NCI-H1105 treated with DMSO at 0.1 percent for 48 hours (cell line): ENCODE results near the gene ST3GAL4.
A peak's percentile ranks its signal among the peaks of the same experiment; 100 is the strongest.

Experiments
- DNase-seq: peaks from one replicate; lab custom pipeline; 2025; lab: John Stamatoyannopoulos, UW

ST3GAL4 gene

DNA sequence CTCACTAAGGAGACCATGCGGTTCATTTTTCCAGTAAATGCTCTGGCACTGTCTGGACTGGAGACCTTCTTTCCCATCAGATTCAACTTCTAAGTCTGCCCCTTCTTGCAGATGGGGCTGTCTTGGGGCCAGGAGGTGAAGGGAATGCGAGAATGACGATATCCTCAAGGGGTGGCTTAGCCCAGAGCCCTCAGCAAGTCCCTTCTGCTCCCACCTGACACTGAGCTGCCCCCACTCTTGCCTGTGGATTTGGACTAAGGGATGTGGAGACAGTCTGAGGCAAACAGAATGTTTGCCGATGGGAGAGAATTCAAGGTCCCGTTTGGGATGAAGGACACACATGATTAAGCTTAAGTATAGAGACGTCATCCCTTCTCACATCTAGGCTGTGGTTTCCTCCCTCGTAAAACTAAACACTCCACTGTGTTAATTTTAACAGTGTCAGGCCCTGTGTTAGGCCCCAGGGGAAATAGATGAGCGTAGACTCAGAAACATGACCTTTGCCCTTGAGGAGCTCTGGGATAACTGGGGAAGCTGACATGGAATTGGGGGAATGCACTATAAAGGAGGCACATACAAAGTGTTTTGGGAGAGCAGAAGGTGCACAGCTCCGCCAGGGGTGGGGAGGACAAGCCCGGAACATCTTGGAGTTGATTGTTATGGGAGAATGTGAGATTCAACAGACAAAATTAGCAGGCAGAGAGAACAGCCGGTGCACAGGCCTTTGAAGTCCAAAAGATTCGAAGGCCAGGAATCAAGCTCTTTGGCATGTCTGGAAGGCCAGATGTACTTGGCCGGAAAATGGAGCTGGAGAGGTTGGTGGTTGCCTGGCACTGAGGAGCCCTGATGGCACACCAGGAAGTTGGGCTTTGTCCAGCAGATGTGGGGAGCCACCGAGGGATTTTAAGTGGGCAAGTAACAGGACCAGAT, 71.6 kb downstream of the ST3GAL4 start:
- DNase-seq: no peak

DNA sequence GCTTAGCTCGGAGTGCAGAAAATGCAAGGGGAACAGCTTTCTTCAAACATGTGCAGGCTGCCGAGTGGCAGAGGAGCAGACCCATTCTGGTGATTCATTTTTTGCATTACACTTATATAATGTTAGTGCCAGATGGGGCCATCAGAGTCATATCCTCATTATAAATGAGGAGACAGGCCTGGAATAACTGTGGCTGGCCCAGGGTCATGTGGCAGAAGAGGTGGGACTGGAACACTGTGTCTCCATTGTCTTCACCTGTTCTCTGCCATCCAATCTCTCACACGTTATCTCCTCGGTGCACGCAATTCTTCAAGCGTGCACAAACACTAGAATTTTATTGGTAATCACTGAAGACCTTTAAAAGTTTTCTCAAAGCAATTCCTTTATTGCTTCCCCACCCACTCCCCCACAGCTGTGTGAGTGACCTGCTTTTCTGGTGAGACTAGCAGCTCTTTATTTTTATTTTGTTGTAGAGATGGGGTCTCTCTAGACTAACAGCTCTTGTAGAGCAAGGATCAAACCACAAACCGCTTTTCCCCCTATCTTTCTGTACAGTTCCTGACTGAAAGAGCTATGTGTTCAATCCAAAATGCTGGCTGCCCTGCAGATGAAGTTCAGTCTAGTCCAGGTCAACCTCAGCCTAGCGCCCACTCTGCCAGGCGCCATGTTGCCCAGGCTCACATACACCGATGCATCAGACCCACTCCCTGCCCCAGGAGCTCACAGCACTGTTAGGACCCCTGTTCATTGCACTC, 75.3 kb downstream of the ST3GAL4 start:
- DNase-seq: no peak

DNA sequence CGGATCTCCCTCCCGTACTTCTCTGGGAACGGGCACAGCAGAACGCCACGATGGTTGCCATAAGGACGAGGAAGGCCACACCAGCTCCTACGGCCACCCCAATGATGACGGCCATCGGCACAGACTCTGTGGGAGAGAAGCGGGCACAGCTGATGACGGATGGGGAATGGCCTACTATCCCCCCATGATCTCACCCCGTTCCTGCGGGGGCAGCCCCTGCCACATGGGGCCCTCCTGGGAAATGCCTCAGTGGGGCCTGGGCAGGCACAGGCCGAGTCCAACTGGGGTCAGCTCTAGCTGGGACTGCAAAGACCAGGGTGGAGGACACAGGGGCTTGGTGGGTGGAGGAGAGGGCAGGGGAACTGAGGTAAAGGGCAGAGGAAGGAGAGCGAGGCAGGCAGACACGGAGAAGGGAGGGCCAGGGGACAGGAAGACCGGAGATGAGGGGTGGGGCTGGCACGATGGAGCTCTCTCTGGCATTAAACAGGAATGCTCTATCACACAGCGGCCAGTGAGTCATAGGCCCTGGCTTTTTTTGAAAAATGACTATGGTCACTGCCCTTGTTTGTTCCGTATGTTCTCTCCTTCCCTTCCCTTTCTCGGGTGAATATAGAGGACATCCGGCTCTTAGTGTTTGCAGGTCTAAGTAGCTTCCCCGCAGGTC, 76.0 kb downstream of the ST3GAL4 start:
- DNase-seq: no peak

DNA sequence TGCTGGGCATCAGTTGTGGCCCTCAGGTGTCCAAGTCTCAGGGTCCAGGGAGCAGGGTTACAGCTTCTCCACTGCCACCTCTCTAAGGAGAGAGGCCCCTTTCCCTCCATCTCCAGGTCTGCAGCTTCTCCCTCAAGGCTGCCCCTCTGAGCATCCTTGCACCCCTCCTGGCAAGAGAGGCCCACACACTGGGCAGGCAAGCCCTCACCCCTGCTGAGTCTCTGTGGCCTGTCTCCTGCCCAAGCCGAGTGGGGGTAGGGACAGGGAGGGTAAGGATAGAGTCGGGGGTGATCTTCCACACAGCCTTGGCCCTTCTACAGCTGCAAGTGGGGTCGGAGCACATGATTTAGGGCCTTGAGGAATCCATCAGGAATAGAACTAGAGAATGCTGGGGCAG, 76.6 kb downstream of the ST3GAL4 start:
- no peak for DNase-seq

DNA sequence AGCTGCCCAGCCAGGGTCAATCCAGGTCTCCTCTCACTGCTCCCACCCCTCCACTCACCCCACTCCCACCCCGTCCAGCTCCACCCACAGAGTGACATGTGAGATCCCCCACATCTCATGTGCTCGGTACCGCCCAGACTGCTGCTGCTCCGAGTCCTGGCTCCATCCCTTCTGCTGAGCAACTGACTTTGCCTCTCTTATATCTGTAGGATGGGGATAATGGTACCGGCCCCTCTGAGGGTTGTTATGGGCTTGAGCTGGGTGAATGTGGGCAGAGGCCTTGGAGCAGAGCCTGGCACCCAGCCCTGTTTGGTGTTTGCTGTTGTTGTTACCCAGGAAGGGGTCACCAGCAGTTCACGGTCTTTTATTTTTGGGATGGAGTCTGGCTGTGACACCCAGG, 77.0 kb downstream of the ST3GAL4 start:
- no peak for DNase-seq

DNA sequence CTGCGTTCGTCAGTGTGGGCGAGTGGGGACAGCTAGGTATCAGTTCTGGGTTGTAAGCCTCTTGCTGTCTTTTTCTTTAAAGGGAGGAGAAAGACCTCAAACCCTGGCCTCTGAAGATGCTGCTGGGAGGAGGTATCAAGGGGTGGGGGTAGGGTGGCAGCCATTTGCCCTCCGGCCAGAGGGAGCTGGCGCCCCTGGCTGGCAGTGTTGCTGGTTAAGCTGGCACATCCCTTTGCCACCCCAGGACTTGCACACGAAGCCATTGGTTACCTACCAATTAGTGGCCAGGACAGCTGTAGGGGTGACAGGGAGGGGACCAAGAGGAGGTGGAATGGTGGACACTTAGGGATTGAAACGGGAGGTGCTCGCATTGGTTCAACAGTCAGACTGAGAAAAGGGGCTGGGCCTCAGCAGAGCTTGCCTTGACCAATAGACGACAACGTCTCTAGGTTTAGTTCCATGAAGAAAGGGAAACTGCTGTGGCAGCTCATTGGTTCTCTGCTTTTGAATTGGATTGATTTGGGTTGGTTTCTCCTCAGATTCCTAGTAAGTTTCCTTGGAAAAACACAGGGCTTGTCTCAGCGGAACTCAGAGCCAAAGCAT, 77.9 kb downstream of the ST3GAL4 start:
- no peak for DNase-seq

DNA sequence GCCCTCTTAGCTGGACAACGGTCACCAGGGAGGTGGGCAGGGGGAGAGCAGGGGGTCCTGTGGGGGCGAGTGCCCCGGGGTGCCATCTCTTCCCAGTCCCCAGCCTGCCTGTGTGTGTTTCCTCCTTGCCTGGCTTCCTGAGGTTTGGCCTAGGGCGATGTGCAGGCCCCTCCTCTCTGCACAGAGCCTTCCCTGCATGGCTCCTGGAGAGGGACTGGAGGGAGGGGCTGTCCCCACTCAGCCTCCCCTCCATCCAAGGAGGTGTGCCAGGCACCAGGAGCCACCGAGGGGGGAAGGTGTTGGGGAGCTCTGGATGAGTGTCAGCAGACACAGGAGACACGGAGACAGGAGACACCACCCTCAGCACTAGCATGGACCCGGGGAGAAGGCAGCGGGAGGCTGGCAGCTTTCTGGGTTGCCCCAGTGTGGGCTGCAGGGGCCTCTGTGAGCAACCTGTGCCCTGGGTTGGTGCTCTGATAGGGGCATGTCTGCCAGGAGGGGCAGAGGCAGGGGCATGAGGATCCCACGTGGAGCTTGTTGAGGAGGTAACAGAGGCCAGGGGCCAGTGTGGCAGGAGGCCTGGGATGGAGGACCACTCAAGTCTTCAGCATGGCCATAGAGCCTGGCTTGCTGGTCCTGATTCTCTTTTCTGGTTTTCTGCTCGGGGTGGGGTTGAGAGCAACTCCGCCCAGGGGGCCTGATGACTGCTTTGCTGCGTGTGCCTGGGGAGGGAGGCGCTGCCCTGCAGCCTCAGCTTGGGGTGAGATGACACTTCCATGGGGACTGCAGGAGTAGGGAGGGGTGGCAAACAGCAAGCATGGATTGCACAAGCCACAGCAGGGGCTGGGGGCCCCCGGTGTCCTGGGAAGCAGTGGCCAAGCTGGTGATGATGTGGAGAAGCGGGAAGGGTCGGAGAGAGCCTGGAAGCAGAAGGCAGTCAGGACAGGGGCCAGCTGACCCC, 78.8 kb downstream of the ST3GAL4 start:
- no peak for DNase-seq

DNA sequence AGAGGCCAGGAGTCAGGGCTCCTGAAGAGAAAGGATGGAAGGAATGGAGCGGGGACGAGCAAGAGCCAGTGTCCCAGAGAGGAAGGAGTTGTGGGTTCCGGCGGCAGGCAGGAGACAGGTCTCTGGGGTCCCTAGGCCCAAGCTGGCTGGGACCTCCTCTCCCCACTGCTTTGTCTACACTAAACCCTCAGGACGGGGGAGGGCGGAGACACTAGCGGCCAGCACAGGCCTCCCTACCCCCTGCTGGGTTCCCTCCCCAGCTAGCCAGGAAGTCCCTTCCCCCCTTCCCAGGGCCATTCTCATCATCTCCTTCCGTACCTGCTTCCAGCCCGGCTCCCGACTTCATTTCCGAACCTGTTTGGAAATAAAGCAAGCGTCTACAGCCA, 79.5 kb downstream of the ST3GAL4 start:
- no peak for DNase-seq

DNA sequence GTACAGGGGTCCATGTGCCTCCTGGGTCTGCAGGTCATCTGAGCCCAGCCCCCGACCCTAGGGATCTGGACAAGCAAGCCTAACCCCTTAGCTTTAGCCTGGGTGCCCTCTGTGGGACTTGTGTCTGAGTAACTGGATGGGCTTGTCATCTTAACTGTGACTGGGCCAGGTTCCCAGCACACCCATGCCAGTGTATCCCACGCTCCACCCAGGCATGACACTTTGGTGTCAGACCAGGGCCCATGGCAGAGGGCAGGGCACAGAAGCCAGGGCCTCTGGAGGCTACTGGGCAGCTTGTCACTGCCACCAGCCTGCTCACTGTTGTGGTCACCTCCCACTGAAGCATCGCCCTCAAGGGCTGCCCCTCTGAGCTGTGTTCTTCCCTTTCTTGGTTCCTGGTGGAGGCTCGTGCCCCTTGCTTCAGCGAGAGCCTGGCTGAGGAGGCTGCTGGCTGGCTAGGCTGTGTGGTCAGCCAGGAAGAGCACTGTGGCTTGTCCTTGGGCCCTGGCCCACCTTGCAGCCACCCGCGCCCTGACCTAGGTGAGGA, 80.8 kb downstream of the ST3GAL4 start:
- no peak for DNase-seq

DNA sequence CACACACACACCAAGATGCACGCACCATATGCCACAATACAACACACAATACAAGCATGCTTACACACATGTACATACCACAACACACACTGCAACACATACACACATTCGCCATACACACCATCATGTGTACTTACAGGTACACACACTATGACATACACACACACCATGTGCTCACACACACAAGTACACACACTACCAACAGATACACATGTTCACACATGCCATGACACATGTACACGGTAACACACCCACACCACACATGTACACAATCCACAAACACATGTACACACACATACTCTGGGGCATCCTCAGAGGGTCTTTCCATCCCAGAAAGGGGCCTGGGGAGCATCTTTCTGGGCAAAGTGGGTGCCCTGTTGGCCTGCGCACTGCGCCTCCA, 82.2 kb downstream of the ST3GAL4 start:
- DNase-seq: no peak

DNA sequence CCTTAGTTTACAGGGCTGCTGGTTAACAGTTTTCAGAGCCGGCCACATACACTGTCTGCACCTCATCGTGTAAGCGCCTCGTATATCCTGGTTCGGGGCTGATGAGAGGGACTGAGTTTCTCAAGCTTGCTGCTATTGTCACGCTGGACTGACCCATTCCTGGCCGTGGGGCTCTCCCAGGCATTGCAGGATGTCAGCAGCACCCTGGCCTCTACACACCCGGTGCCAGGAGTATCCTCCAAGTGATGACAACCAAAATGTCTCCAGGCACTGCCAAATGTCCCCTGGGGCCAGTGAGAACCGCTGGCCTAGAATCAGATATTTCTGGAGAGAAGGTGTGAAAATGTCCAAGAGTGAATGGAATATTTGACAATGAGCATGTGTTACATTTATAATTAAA, 82.8 kb downstream of the ST3GAL4 start:
- no peak for DNase-seq

DNA sequence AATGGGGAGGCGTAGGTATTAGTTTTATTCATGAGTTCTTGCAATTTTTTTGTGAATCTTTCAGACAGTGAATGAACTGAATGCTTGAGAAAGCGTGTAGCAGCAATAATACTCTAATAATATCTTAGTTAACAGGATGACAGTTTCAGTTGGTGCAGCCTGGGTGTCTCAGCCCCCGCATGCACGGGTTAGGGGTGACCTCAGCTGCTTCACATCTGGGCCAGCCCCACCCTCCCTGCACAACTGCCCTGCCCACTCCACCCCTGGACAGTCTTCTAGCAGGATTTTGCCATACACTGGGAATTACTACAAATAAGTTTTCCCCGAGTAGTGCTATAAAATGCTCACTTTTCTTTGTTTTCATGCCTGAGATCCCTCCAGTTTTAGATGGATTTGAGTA, 83.2 kb downstream of the ST3GAL4 start:
- no peak for DNase-seq

DNA sequence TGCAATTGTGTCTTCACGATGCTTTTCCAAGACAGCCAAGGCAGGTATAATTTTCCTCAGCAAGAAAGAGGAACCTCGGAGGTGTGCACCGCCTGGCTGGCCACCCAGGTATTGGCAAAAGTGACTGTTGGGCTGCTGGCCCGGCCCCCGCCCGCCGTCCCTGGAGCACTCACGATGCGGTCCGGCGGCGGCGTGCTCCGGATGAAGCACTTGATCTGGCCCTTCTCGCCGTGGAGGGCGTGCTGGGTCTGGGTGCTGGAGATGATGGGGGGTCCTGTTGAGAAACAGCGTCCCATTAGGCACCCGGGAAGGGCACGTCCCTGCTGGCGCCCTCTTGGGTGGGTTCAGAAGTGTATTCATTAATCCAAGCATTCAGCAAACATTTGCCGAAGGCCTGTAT, 84.8 kb downstream of the ST3GAL4 start:
- no peak for DNase-seq

DNA sequence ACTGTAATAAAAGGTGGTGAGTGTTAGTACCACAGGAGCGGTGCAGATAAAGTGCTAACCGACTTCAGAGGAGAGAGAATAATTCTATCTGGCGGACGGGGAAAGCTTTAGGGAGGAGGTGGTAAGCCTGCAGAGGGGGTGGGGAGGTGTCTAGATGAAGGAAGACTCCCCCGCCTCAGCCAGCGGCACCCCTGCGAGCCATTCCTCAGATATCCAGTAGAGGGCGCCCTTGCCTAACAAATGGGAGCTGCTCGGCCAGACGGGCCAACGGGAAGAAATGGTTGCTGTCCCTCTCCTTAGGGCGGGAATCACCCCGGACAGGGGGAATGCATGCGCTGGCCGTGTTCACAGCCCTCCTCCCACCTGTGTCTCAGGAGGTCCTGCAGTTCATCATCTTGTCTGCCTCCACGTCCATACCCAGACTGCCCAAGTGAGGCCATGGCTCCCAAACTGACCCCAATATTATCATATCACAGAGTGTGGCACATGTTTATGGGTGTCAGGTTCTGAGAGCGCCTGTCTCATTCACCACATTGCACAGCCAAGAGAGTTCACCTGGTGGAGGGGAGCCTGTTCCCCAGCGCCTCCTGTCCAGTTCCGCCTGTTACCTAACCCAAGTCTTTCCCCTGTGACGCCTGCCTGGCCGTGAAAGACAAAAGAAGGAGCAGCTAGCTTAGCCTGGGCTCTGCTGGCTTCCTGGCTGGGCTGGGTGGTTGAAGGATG, 85.5 kb downstream of the ST3GAL4 start:
- DNase-seq: peak; percentile 84

DNA sequence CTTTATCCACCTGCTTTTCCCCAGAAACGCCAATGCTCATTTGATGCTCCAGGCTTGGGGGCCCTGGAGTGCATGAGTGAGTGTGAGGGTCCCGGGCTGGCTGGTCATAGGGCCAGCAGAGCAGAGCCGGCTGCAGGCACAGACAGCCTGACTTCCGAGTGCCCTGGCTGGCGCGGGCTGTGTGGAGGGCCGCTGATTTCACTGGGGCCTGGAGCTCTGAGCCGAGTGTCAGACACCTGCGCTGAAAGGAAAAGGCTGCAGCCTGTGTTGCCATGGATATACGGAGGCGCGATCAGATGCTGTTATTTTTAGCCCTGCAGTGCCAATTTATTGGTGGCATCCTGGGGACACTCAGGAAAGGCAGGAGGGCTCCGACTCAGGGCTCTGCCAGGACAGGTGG, 87.6 kb downstream of the ST3GAL4 start:
- DNase-seq: peak; percentile 68

DNA sequence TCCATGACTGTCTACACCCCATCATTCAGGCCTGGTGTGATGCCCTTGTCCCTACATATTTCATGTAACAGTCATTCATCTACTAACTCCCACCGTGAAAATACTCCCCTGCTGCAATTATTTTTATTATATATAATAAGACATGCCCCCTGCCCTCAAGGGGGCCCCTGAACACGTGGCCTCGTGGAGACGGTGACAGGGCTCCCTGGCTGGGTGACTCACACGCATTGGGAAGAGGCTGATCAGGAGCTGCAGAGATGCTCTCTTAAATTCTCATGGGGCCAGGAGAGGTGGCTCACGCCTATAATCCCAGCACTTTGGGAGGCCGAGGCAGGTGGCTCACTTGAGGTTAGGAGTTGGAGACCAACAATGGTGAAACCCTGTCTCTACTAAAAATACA, 88.6 kb downstream of the ST3GAL4 start:
- DNase-seq: no peak

DNA sequence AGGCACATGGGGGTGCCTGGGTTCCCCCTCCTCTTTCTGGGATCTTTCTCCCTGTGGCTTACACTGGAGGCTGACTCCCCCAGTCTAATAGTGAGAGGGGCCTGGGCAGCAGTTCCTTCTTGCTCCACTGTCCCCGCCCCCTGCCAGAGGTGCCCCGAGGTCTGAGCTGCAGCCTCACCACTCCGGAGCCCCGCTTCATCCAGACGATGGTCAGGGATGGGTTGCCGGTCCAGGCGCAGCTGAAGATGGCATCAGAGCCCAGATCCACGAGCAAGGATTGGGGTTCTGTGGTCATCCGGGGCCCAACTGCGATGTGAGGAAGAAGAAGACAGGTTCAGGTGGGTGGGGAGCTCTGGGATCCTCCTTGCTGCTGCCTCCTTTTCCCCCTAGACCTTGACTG, 91.1 kb downstream of the ST3GAL4 start:
- DNase-seq: no peak

DNA sequence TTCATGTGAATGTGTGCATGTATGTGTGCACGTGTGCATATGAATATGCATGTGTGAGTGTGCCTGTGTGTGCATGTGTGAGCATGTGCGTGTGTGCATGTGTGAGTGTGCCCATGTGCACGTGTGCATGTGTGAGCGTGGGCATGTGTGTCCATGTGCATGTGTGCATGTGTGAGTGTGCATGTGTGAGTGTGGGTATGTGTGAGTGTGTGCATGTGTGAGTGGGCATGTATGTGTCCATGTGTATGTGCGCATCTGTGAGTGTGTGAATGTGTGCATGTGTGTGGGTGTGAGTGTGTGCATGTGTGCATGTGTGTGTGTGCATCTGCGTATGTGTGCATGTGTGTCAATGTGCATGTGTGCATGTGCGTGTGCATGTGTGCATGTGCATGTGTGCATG, 94.7 kb downstream of the ST3GAL4 start:
- no peak for DNase-seq

DNA sequence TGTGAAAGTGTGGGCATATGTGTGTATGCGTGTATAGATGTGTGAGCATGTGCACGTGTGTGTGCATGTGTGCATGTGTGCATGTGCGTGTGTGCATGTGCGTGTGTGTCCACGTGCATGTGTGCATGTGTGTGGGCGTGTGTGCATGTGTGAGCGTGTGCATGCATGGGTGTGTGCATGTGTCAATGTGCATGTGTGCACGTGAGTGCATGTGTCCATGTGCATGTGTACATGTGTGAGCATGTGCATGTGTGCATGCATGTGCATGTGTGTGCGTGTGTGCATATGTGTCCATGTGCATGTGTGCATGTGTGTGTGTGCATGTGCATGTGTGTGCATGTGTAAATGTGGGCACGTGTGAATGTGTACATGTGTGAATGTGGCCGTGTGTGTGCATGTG, 95.3 kb downstream of the ST3GAL4 start:
- no peak for DNase-seq

DNA sequence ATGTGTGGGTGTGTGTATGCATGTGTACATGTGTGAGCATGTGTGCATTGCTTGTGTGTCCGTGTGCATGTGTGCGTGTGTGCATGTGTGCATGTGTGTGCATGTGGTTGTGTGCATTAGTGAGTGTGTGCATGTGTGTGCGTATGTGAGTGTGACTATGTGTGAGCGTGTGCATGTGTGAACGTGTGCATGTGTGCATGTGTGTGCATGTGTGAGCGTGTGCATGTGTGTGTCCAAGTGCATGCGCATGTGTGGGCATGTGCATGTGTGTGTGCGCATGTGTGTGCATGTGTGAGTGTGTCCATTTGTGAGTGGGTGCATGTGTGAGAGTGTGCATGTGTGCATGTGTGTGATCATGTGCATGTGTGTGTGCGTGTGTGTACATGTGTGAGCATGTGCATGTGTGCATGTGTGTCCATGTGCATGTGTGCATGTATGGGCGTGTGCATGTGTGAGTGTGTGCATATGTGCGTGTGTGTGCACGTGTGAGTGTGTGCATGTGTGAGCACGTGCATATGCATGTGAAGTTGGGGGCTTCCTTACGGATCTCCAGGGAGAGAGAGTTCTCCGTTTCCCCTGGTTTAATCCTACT, 95.8 kb downstream of the ST3GAL4 start:
- DNase-seq: no peak
